DOHH2 (cell line): Measurements from ENCODE around the gene CENPS.

ENCODE experiments used
- H3F3A ChIP-seq: fragments of 200-600 bp; sonication (generic), shearing (Covaris generic); 2 replicates; pipeline ENCODE4 v1.6.0; 2016; ENCODE audit warnings: antibody characterized with exemption, mild to moderate bottlenecking; ENCODE audit not compliant: control insufficient read depth, insufficient read depth
- H3K27ac ChIP-seq: fragments of 200-600 bp; sonication (generic); 2 replicates; pipeline ENCODE4 v1.5.1; 2014; ENCODE audit warnings: low read depth, mild to moderate bottlenecking, low read length, moderate library complexity
- H3K27me3 ChIP-seq: fragments of 200-600 bp; sonication (generic); 2 replicates; pipeline ENCODE4 v1.6.1; 2014; ENCODE audit warnings: mild to moderate bottlenecking, low read length, mixed read lengths; ENCODE audit not compliant: control insufficient read depth
- H3K36me3 ChIP-seq: fragments of 200-600 bp; sonication (generic); 2 replicates; pipeline ENCODE4 v1.6.1; 2014; ENCODE audit warnings: mild to moderate bottlenecking, low read length, moderate library complexity, mixed read lengths; ENCODE audit not compliant: control insufficient read depth
- H3K4me1 ChIP-seq: fragments of 200-600 bp; sonication (generic); 2 replicates; pipeline ENCODE4 v1.6.1; 2014; ENCODE audit warnings: mild to moderate bottlenecking, low read length, mixed read lengths; ENCODE audit not compliant: control insufficient read depth
- H3K4me2 ChIP-seq: fragments of 200-600 bp; sonication (generic); 2 replicates; pipeline ENCODE4 v1.6.0; 2014; ENCODE audit warnings: mild to moderate bottlenecking, low read length, moderate library complexity
- H3K4me3 ChIP-seq: fragments of 200-600 bp; sonication (generic); 2 replicates; pipeline ENCODE4 v1.5.1; 2014; ENCODE audit warnings: mild to moderate bottlenecking, low read length, mixed read lengths
- H3K79me2 ChIP-seq: fragments of 200-600 bp; sonication (generic); 2 replicates; pipeline ENCODE4 v1.6.1; 2014; ENCODE audit warnings: mild to moderate bottlenecking, low read length, mixed read lengths; ENCODE audit not compliant: control insufficient read depth
- H3K9me2 ChIP-seq: fragments of 200-600 bp; sonication (generic); replicated peaks from 2 replicates; pipeline ENCODE4 v1.6.1; 2014; ENCODE audit warnings: mild to moderate bottlenecking, low read length, mixed read lengths; ENCODE audit not compliant: control insufficient read depth
- H3K9me3 ChIP-seq: fragments of 200-600 bp; sonication (generic); 2 replicates; pipeline ENCODE4 v1.6.1; 2014; ENCODE audit warnings: antibody characterized with exemption, low read length, mixed read lengths; ENCODE audit not compliant: control insufficient read depth, insufficient read depth
- H4K20me1 ChIP-seq: fragments of 200-600 bp; sonication (generic); 2 replicates; pipeline ENCODE4 v1.6.0; 2014; ENCODE audit warnings: low read depth, mild to moderate bottlenecking, antibody characterized with exemption, low read length, moderate library complexity; ENCODE audit not compliant: control insufficient read depth, insufficient read depth
- EZH2phosphoT487 ChIP-seq: fragments of 200-600 bp; sonication (generic); IDR thresholded peaks from 2 replicates; pipeline ENCODE4 v1.6.1; 2017; ENCODE audit warnings: borderline replicate concordance, mild to moderate bottlenecking, antibody characterized with exemption, low read length, moderate library complexity, mixed read lengths
- TF ChIP-seq, protein P1 (sequence below): fragments of 200-600 bp; sonication (generic); IDR thresholded peaks from one replicate; pipeline ENCODE4 v1.5.1; 2014; ENCODE audit warnings: antibody characterized with exemption, mild to moderate bottlenecking, low read depth, low read length; ENCODE audit not compliant: poor library complexity, severe bottlenecking

Gene CENPS

DNA sequence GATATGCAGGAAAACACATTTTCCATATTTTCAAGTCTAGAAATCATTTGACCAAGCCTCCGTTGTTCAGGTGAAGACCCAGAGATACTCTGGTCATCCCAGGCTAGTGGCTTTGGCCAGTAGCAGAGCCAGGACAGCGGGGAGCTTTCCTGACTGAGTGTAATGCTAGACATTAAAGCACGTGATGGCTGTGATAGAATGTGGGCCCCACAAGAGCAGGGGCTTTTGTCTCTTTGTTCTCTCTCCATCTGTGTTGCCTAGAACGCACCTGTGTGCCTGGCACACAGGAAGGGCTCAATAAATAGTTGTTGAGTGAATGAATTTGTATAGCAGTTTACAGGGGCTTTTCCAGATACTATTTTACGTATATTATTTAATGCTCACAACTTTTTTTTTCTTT lies 10.6 kb downstream of the CENPS start:
- Histone ChIP-seq H3K9me3 (no peaks in the 10 kb centered on the region), H3F3A (0 out of 2 replicates have a peak, but pooled peaks cover 3% of the 10 kb centered on the region), H3K36me3 (peaks cover 18% of the 10 kb centered on the region), H4K20me1 (no peaks in the 10 kb centered on the region), H3K27me3 (no peaks in the 10 kb centered on the region), H3K4me2 (no peak overlapping the region), H3K9me2 (no peaks in the 10 kb centered on the region), H3K79me2 (0 out of 2 replicates have a peak, but pooled peaks cover 3% of the 10 kb centered on the region), H3K4me1 (no peaks in the 10 kb centered on the region), H3K27ac (no peak overlapping the region), H3K4me3 (no peak overlapping the region)
- TF ChIP-seq, protein P1, sequence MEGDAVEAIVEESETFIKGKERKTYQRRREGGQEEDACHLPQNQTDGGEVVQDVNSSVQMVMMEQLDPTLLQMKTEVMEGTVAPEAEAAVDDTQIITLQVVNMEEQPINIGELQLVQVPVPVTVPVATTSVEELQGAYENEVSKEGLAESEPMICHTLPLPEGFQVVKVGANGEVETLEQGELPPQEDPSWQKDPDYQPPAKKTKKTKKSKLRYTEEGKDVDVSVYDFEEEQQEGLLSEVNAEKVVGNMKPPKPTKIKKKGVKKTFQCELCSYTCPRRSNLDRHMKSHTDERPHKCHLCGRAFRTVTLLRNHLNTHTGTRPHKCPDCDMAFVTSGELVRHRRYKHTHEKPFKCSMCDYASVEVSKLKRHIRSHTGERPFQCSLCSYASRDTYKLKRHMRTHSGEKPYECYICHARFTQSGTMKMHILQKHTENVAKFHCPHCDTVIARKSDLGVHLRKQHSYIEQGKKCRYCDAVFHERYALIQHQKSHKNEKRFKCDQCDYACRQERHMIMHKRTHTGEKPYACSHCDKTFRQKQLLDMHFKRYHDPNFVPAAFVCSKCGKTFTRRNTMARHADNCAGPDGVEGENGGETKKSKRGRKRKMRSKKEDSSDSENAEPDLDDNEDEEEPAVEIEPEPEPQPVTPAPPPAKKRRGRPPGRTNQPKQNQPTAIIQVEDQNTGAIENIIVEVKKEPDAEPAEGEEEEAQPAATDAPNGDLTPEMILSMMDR: no peak
- no peak for TF ChIP-seq EZH2phosphoT487

DNA sequence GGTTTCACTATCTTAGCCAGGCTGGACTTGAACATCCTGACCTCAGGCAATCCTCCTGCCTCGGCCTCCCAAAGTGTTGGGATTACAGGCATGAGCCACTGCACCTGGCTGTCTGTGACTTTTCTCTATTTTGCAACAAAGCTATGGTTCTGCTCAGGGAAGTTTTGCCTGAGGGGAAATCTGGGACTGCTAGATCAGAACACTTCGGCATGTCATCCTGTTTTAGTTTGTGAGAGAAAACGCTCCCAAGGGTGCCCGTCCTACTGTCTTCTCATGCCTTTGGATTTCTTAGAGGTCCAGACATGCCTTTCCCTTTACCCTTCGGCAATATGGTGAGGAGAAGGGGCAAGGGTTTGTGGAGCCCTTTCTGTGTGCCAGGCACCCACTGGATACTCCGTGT lies 14.0 kb downstream of the CENPS start:
- Histone ChIP-seq H3F3A (0 out of 2 replicates have a peak, but pooled peaks cover 3% of the 10 kb centered on the region), H3K4me1 (no peaks in the 10 kb centered on the region), H4K20me1 (no peaks in the 10 kb centered on the region), H3K79me2 (no peaks in the 10 kb centered on the region), H3K27ac (no peak overlapping the region), H3K4me2 (no peak overlapping the region), H3K4me3 (no peak overlapping the region), H3K36me3 (peaks cover 14% of the 10 kb centered on the region), H3K27me3 (no peaks in the 10 kb centered on the region), H3K9me2 (no peaks in the 10 kb centered on the region), H3K9me3 (no peaks in the 10 kb centered on the region)
- TF ChIP-seq, protein P1: no peak
- TF ChIP-seq EZH2phosphoT487: no peak

DNA sequence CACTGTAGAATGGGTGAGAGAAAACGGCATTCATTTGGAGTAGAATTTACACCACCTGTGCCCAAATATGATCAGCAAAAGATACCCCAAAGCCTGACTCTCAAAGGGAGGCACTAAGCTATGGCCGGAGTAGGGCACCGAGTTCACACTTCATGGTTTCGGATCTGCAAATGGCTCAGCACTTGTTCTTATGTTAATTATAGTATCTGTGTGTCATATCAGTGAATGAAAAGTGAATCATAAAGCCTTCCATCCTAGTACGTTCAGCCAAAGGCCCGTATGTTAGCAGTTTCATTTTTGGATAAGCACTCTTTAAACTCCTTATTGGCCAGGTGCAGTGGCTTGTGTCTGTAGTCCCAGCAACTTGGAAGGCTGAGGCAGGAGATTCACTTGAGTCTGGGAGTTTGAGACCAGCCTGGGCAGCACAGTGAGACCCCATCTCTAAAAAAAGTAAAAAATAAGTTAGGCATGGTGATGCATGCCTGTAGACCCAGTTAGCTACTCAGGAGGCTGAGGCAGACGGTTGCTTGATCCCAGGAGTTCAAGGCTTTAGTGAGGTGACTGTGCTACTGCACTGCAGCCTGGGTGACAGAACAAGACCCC lies 14.7 kb downstream of the CENPS start:
- H3K9me3 ChIP-seq: no peaks in the 10 kb centered on the region

More for the DNA sequence above, 14.7 kb downstream of the CENPS start:
- Histone ChIP-seq H3K9me2 (no peaks in the 10 kb centered on the region), H3K27ac (no peak overlapping the region), H3K36me3 (peaks cover 13% of the 10 kb centered on the region), H3K79me2 (no peaks in the 10 kb centered on the region), H3K4me3 (no peak overlapping the region), H4K20me1 (no peaks in the 10 kb centered on the region), H3K4me1 (no peaks in the 10 kb centered on the region), H3K27me3 (no peaks in the 10 kb centered on the region), H3K4me2 (no peak overlapping the region), H3F3A (0 out of 2 replicates have a peak, but pooled peaks cover 3% of the 10 kb centered on the region)
- TF ChIP-seq, protein P1: no peak
- TF ChIP-seq EZH2phosphoT487: no peak
